Gastrocnemius medialis (tissue), 4 donors: ENCODE measurements around the gene CERS1.

Experiments
- CTCF ChIP-seq, 5 experiments: fragments of 450-650 bp in 3 of 5; fragments of 200-600 bp in 2 of 5; sonication (generic) in 2 of 5; IDR thresholded peaks in 4 of 5; conservative IDR thresholded peaks in 1 of 5; 1 replicate in 4 of 5; 2 replicates in 1 of 5; pipeline ENCODE4 v1.5.1; 2016 to 2019; ENCODE audit warnings: antibody characterized with exemption in 5 of 5, mild to moderate bottlenecking in 3 of 5, moderate library complexity in 3 of 5
- POLR2A ChIP-seq, 2 donors: fragments of 450-650 bp; IDR thresholded peaks; one replicate each; pipeline ENCODE4 v1.6.1; 2017; ENCODE audit warnings: antibody characterized with exemption in 2 of 2, mild to moderate bottlenecking in 2 of 2, moderate library complexity in 2 of 2

GRCh38 chr19:18924684-18925213 is 28.8 kb upstream of the CERS1 start:
- no peak for TF ChIP-seq CTCF (IDR thresholded peaks at IDR 0.05 in 4 of 5, conservative IDR thresholded peaks at IDR 0.05 in 1 of 5)
- TF ChIP-seq POLR2A (IDR thresholded peaks at IDR 0.05), result no peak
